Measurements from ENCODE around the gene LTO1. TPM values are rescaled to one million over a fixed set of nuclear protein-coding genes. Genes with fewer than 3 reads are reported as not detected.

The LTO1 gene
- total RNA-seq, 1 donor from 2014 or later = 52.5 TPM

GRCh38 chr11:69695581-69695980, 20.4 kb upstream of the LTO1 start:
- DNase-seq (no peak), ATAC-seq (ENCODE audit: low read depth) (no peak)
- H3K4me3 Mint-ChIP-seq = no peak overlapping the region
- H3K36me3 Mint-ChIP-seq (ENCODE audit: low read depth) = no peaks in the 10 kb centered on the region
- peaks cover 3% of the 10 kb centered on the region for H3K9me3 Mint-ChIP-seq
- ChIA-PET POLR2A (no interaction called here), CTCF (no interaction called here)
- intact Hi-C loops (cut with micrococcal nuclease) = no loop called here
- peaks cover 37% of the 10 kb centered on the region for H3K27me3 Mint-ChIP-seq
- H3K4me1 Mint-ChIP-seq = peaks cover 10% of the 10 kb centered on the region
- TF ChIP-seq CTCF (IDR thresholded peaks at IDR 0.05) = no peak
- H3K27ac Mint-ChIP-seq = no peak overlapping the region

GRCh38 chr11:69694781-69695180, 19.6 kb upstream of the LTO1 start:
- Mint-ChIP-seq H3K4me1 (peaks cover 10% of the 10 kb centered on the region), H3K36me3 (ENCODE audit: low read depth) (no peaks in the 10 kb centered on the region), H3K9me3 (peaks cover 3% of the 10 kb centered on the region), H3K27ac (no peak overlapping the region), H3K27me3 (peaks cover 37% of the 10 kb centered on the region), H3K4me3 (no peak overlapping the region)
- ChIA-PET POLR2A (no interaction called here), CTCF (no interaction called here)
- DNase-seq (no peak), ATAC-seq (ENCODE audit: low read depth) (no peak)
- intact Hi-C loops (cut with micrococcal nuclease) = no loop called here
- no peak for TF ChIP-seq CTCF (IDR thresholded peaks at IDR 0.05)

GRCh38 chr11:69692422-69692821, 17.3 kb upstream of the LTO1 start:
- no peaks in the 10 kb centered on the region for H3K36me3 Mint-ChIP-seq (ENCODE audit: low read depth)
- CTCF ChIA-PET = no interaction called here
- H3K27me3 Mint-ChIP-seq = peaks cover 44% of the 10 kb centered on the region
- TF ChIP-seq CTCF (IDR thresholded peaks at IDR 0.05) = no peak
- ATAC-seq (ENCODE audit: low read depth) = no peak
- H3K9me3 Mint-ChIP-seq = peaks cover 3% of the 10 kb centered on the region
- no peak overlapping the region for H3K4me3 Mint-ChIP-seq
- DNase-seq = no peak
- H3K27ac Mint-ChIP-seq = no peak overlapping the region
- intact Hi-C loops (cut with micrococcal nuclease) = no loop called here
- POLR2A ChIA-PET = no interaction called here
- H3K4me1 Mint-ChIP-seq = no peaks in the 10 kb centered on the region

GRCh38 chr11:69691463-69691862, 16.3 kb upstream of the LTO1 start:
- H3K4me3 Mint-ChIP-seq = no peak overlapping the region
- POLR2A ChIA-PET = no interaction called here
- ATAC-seq (ENCODE audit: low read depth) = no peak

More at GRCh38 chr11:69691463-69691862, 16.3 kb upstream of the LTO1 start:
- Mint-ChIP-seq H3K9me3 (peaks cover 3% of the 10 kb centered on the region), H3K27ac (no peak overlapping the region), H3K4me1 (no peaks in the 10 kb centered on the region), H3K27me3 (peaks cover 42% of the 10 kb centered on the region), H3K36me3 (ENCODE audit: low read depth) (no peaks in the 10 kb centered on the region)
- no peak for TF ChIP-seq CTCF (IDR thresholded peaks at IDR 0.05)
- DNase-seq = no peak
- CTCF ChIA-PET = no interaction called here
- intact Hi-C loops (cut with micrococcal nuclease) = no loop called here
